GM23338 (cell line): ENCODE measurements around the gene NUP214. TPM values are rescaled to one million over a fixed set of nuclear protein-coding genes. Genes with fewer than 3 reads are reported as not detected.

ENCODE experiments used
- ATAC-seq: fragments of 200-7000 bp; cut with Tn5 transposase; 3 replicates; pipeline ENCODE4 v1.9.1; 2020
- DNase-seq: peaks from one replicate; pipeline ENCODE4 v3.0.0-alpha.2; 2015; ENCODE audit warnings: low spot score
- H2AFZ ChIP-seq: fragments of 200-600 bp; sonication (generic); 2 replicates; pipeline ENCODE4 v1.8.0; 2016; ENCODE audit warnings: antibody characterized with exemption, mild to moderate bottlenecking, moderate library complexity
- H3F3A ChIP-seq: fragments of 200-600 bp; sonication (generic); replicated peaks from 2 replicates; pipeline ENCODE4 v1.8.0; 2017; ENCODE audit warnings: antibody characterized with exemption, mixed run types, low read depth
- H3K27ac ChIP-seq: fragments of 200-600 bp; sonication (generic); 2 replicates; pipeline ENCODE4 v1.6.1; 2016; ENCODE audit warnings: low read depth
- H3K27me3 ChIP-seq: fragments of 200-600 bp; sonication (generic); 2 replicates; pipeline ENCODE4 v1.8.0; 2016; ENCODE audit warnings: mild to moderate bottlenecking, mixed run types, moderate library complexity; ENCODE audit not compliant: insufficient read depth
- H3K36me3 ChIP-seq: fragments of 200-600 bp; sonication (generic); 2 replicates; pipeline ENCODE4 v1.8.0; 2016; ENCODE audit warnings: mild to moderate bottlenecking; ENCODE audit not compliant: insufficient read depth
- H3K4me1 ChIP-seq: fragments of 200-600 bp; sonication (generic); 2 replicates; pipeline ENCODE4 v1.8.0; 2016; ENCODE audit warnings: mild to moderate bottlenecking, moderate library complexity; ENCODE audit not compliant: insufficient read depth
- H3K4me2 ChIP-seq: fragments of 200-600 bp; sonication (generic); 2 replicates; pipeline ENCODE4 v1.7.1; 2017; ENCODE audit warnings: mixed run types
- H3K4me3 ChIP-seq: fragments of 200-600 bp; sonication (generic); 2 replicates; pipeline ENCODE4 v1.6.1; 2016; ENCODE audit warnings: mixed run types
- H3K79me2 ChIP-seq: fragments of 200-600 bp; sonication (generic); replicated peaks from 2 replicates; pipeline ENCODE4 v1.8.0; 2017; ENCODE audit warnings: mild to moderate bottlenecking; ENCODE audit not compliant: insufficient read depth
- H3K9me2 ChIP-seq: fragments of 200-600 bp; sonication (generic); 2 replicates; pipeline ENCODE4 v1.8.0; 2017; ENCODE audit not compliant: insufficient read depth
- H4K20me1 ChIP-seq: fragments of 200-600 bp; sonication (generic); replicated peaks from 2 replicates; pipeline ENCODE4 v1.8.0; 2017; ENCODE audit warnings: mild to moderate bottlenecking; ENCODE audit not compliant: insufficient read depth
- H3K27ac Mint-ChIP-seq: 2 replicates; pipeline ENCODE4 v1.8.0; 2020; ENCODE audit warnings: inconsistent platforms, mild to moderate bottlenecking, moderate library complexity, mixed read lengths
- H3K27me3 Mint-ChIP-seq: 3 replicates; pipeline ENCODE4 v1.8.0; 2022; ENCODE audit warnings: low read depth, mild to moderate bottlenecking, moderate library complexity, mixed read lengths, inconsistent platforms; ENCODE audit not compliant: insufficient read depth, poor library complexity
- H3K36me3 Mint-ChIP-seq: 3 replicates; pipeline ENCODE4 v1.8.0; 2021; ENCODE audit warnings: low read depth, mild to moderate bottlenecking, inconsistent platforms, moderate library complexity, mixed read lengths
- H3K4me1 Mint-ChIP-seq: 3 replicates; pipeline ENCODE4 v1.8.0; 2020; ENCODE audit warnings: mild to moderate bottlenecking, inconsistent platforms, mixed read lengths
- H3K4me3 Mint-ChIP-seq: 3 replicates; pipeline ENCODE4 v1.8.0; 2021; ENCODE audit warnings: moderate library complexity, mild to moderate bottlenecking, inconsistent platforms, mixed read lengths
- H3K9me3 Mint-ChIP-seq: 3 replicates; pipeline ENCODE4 v1.8.0; 2020; ENCODE audit warnings: moderate library complexity, mild to moderate bottlenecking, inconsistent platforms, mixed read lengths
- CREB1 ChIP-seq: fragments of 250-450 bp; sonication (Bioruptor Pico); IDR thresholded peaks from 2 replicates; pipeline ENCODE4 v1.5.0; 2020; ENCODE audit warnings: low read depth, mild to moderate bottlenecking, moderate library complexity
- ETS1 ChIP-seq: IDR thresholded peaks from 2 replicates; pipeline ENCODE4 v1.6.1; 2016; ENCODE audit warnings: antibody characterized with exemption
- EZH2phosphoT487 ChIP-seq: fragments of 200-600 bp; sonication (generic); IDR thresholded peaks from one replicate; pipeline ENCODE4 v1.8.1; 2018; ENCODE audit warnings: antibody characterized with exemption; ENCODE audit not compliant: unreplicated experiment
- NANOG ChIP-seq: IDR thresholded peaks from 2 replicates; pipeline ENCODE4 v1.6.1; 2016; ENCODE audit warnings: antibody characterized with exemption, borderline replicate concordance
- POLR2AphosphoS5 ChIP-seq: IDR thresholded peaks from 2 replicates; pipeline ENCODE4 v1.6.1; 2016; ENCODE audit warnings: antibody characterized with exemption, low read depth
- STAT1 ChIP-seq: IDR thresholded peaks from one replicate; pipeline ENCODE4 v1.6.1; 2016; ENCODE audit warnings: antibody characterized with exemption; ENCODE audit not compliant: unreplicated experiment
- ZNF114 ChIP-seq: fragments of 250-450 bp; sonication (Bioruptor Pico); IDR thresholded peaks from 2 replicates; pipeline ENCODE4 v1.5.0; 2020; ENCODE audit warnings: mild to moderate bottlenecking, moderate library complexity
- ZNF331 ChIP-seq: fragments of 250-450 bp; sonication (Bioruptor Pico); IDR thresholded peaks from 2 replicates; pipeline ENCODE4 v1.5.0; 2020; ENCODE audit warnings: low read depth, mild to moderate bottlenecking, moderate library complexity
- ZNF462 ChIP-seq: fragments of 250-450 bp; sonication (Bioruptor Pico); IDR thresholded peaks from 2 replicates; pipeline ENCODE4 v1.5.0; 2020; ENCODE audit warnings: mild to moderate bottlenecking, moderate library complexity
- polyA plus RNA-seq: library from polyadenylated mRNA; unstranded; fragments of >200 nt; fragmentation: Nextera tagmentation; extraction: Ambion mirVana; gene quantifications from 2 replicates; pipeline ENCODE4 v1.2.1, GENCODE V29; 2016
- total RNA-seq: library from RNA; depleted of rRNA; stranded (reverse); fragments of >200 nt; shearing (Covaris generic); gene quantifications from 2 replicates; pipeline ENCODE4 v1.2.3, GENCODE V29; 2014

Gene NUP214
- total and polyA plus RNA-seq, 2 experiments from 2014 or later, result 36.0 to 57.0 TPM

- TF ChIP-seq POLR2AphosphoS5, result no peak
- no peak for TF ChIP-seq ETS1
- no peak for TF ChIP-seq NANOG
Measured at GRCh38 chr9:131217331-131218031, 92.1 kb downstream of the NUP214 start (continued).

- Histone ChIP-seq H3K4me3 (no peak overlapping the region), H3K27ac (no peak overlapping the region), H2AFZ (no peak overlapping the region), H3F3A (no peaks in the 10 kb centered on the region), H3K36me3 (no peaks in the 10 kb centered on the region), H3K9me2 (no peaks in the 10 kb centered on the region), H4K20me1 (no peaks in the 10 kb centered on the region), H3K4me2 (no peak overlapping the region), H3K4me1 (peaks cover 16% of the 10 kb centered on the region), H3K79me2 (no peaks in the 10 kb centered on the region), H3K27me3 (no peaks in the 10 kb centered on the region)
- Mint-ChIP-seq H3K27me3 (no peaks in the 10 kb centered on the region), H3K36me3 (peaks cover 8% of the 10 kb centered on the region; the same call in 2 of the 3 replicates), H3K9me3 (no peaks in the 10 kb centered on the region), H3K27ac (peak overlapping the region; percentile 44; the same call in 1 of the 2 replicates), H3K4me3 (no peak overlapping the region), H3K4me1 (peaks cover 27% of the 10 kb centered on the region)
- TF ChIP-seq EZH2phosphoT487 (no peak), POLR2AphosphoS5 (no peak), CREB1 (CRISPR knock-in tag) (no peak), ZNF114 (CRISPR knock-in tag) (no peak)
- no peak for DNase-seq
- ATAC-seq, result no peak
Measured at GRCh38 chr9:131218370-131218769, 93.0 kb downstream of the NUP214 start.

- H4K20me1 ChIP-seq, result no peaks in the 10 kb centered on the region
- ATAC-seq (peak; percentile 43; the same call in 1 of the 3 replicates), DNase-seq (no peak)
- no peak overlapping the region for H2AFZ ChIP-seq
- no peaks in the 10 kb centered on the region; the same call in 1 of the 2 replicates for H3K36me3 ChIP-seq
- Mint-ChIP-seq H3K27me3 (no peaks in the 10 kb centered on the region), H3K4me3 (no peak overlapping the region), H3K27ac (peak overlapping the region; percentile 31; the same call in 1 of the 2 replicates), H3K36me3 (peaks cover 9% of the 10 kb centered on the region; the same call in 2 of the 3 replicates), H3K4me1 (peaks cover 27% of the 10 kb centered on the region), H3K9me3 (no peaks in the 10 kb centered on the region)
- peak overlapping the region; percentile 30 for H3K27ac ChIP-seq
- H3K79me2 ChIP-seq, result no peaks in the 10 kb centered on the region
- peak overlapping the region; percentile 7; the same call in 1 of the 2 replicates for H3K4me2 ChIP-seq
- H3K27me3 ChIP-seq, result no peaks in the 10 kb centered on the region
- H3K4me3 ChIP-seq, result no peak overlapping the region
- no peaks in the 10 kb centered on the region for H3K9me2 ChIP-seq
- peaks cover 16% of the 10 kb centered on the region for H3K4me1 ChIP-seq
- H3F3A ChIP-seq, result no peaks in the 10 kb centered on the region
- no peak for TF ChIP-seq ETS1
- no peak for TF ChIP-seq POLR2AphosphoS5
- TF ChIP-seq ZNF331 (CRISPR knock-in tag), result no peak
- no peak for TF ChIP-seq STAT1
- TF ChIP-seq ZNF462 (CRISPR knock-in tag), result no peak
Measured at GRCh38 chr9:131220485-131220884, 95.1 kb downstream of the NUP214 start.
